Gastrocnemius medialis (tissue), 4 donors: ENCODE results near the gene CFAP92. TPM values are rescaled to one million over a fixed set of nuclear protein-coding genes. Genes with fewer than 3 reads are reported as not detected.

Experiments used
- ATAC-seq, 2 donors: fragments of 150-250 bp; one replicate each; pipeline ENCODE4 v1.9.1; 2016
- DNase-seq, 2 donors: peaks; one replicate each; pipeline ENCODE4 v3.0.0-alpha.2; 2019
- H3K27ac ChIP-seq, 4 donors: fragments of 200-600 bp; sonication (generic); 1 replicate in 1 of 4; 2 replicates in 3 of 4; pipeline ENCODE4 v1.5.1; 2016 to 2018; ENCODE audit warnings: mild to moderate bottlenecking in 2 of 4, moderate library complexity in 1 of 4
- H3K27me3 ChIP-seq, 3 donors: fragments of 200-600 bp; sonication (generic) in 2 of 3; 1 replicate in 1 of 3; 2 replicates in 2 of 3; pipeline versions ENCODE4 v1.5.1 to v1.6.0; 2016 to 2019; ENCODE audit warnings: mild to moderate bottlenecking in 1 of 3, moderate library complexity in 1 of 3
- H3K36me3 ChIP-seq, 2 donors: fragments of 200-600 bp; sonication (generic) in 1 of 2; one replicate each; pipeline ENCODE4 v1.5.1; 2017 to 2018
- H3K4me1 ChIP-seq, 2 donors: fragments of 200-600 bp; sonication (generic) in 1 of 2; one replicate each; pipeline ENCODE4 v1.5.1; 2016 to 2017; ENCODE audit warnings: mild to moderate bottlenecking in 2 of 2
- H3K4me3 ChIP-seq, 4 donors: fragments of 200-600 bp; sonication (generic) in 3 of 4; 1 replicate in 1 of 4; 2 replicates in 3 of 4; pipeline ENCODE4 v1.5.1; 2016 to 2019; ENCODE audit warnings: mild to moderate bottlenecking in 2 of 4
- H3K9me3 ChIP-seq, 3 donors: fragments of 200-600 bp; sonication (generic) in 2 of 3; 1 replicate in 1 of 3; 2 replicates in 2 of 3; pipeline ENCODE4 v1.5.1; 2016 to 2019
- CTCF ChIP-seq, 5 experiments: fragments of 450-650 bp in 3 of 5; fragments of 200-600 bp in 2 of 5; sonication (generic) in 2 of 5; IDR thresholded peaks in 4 of 5; conservative IDR thresholded peaks in 1 of 5; 1 replicate in 4 of 5; 2 replicates in 1 of 5; pipeline ENCODE4 v1.5.1; 2016 to 2019; ENCODE audit warnings: antibody characterized with exemption in 5 of 5, mild to moderate bottlenecking in 3 of 5, moderate library complexity in 3 of 5
- POLR2A ChIP-seq, 2 donors: fragments of 450-650 bp; IDR thresholded peaks; one replicate each; pipeline ENCODE4 v1.6.1; 2017; ENCODE audit warnings: antibody characterized with exemption in 2 of 2, mild to moderate bottlenecking in 2 of 2, moderate library complexity in 2 of 2
- in situ Hi-C, 4 donors: fragments of 200-750 bp; cut with MboI; loops; one replicate each; pipeline versions ENCODE4 v1.15.0 to v1.8.0; 2017; ENCODE audit warnings: low sequenced_read_pairs in 4 of 4
- intact Hi-C: fragments of 100-400 bp; cut with DNase I; formaldehyde crosslinking; loops from one replicate; pipeline ENCODE4 v1.15.1; 2023; ENCODE audit warnings: low total_unique reads
- total RNA-seq, 4 donors: library from RNA; depleted of rRNA; stranded (reverse); fragments of >200 nt; gene quantifications; one replicate each; pipeline versions ENCODE4 v1.1.0 to v1.2.3, GENCODE V29; 2016

CFAP92 gene
- total RNA-seq, 4 donors from 2014 or later = 0.07 to 0.34 (median 0.20) TPM; not detected in 1

GRCh38 chr3:128879125-128879969, 114.5 kb downstream of the CFAP92 start, which contains the start of gene ACAD9:
Gene ACAD9 (plus strand): TSS chr3:128879620. CDS start chr3:128879692, 72 bp downstream.
- DNase-seq (peak; percentile 95 to 98), ATAC-seq (peak; percentile 85 to 89)
- Histone ChIP-seq H3K36me3 (no peaks in the 10 kb centered on the region), H3K27ac (peak within 1 kb of the TSS; percentile 86 to 96 (median 92)), H3K4me3 (peak within 1 kb of the TSS; percentile 64 to 91 (median 78)), H3K9me3 (no peaks in the 10 kb centered on the region), H3K27me3 (no peaks in the 10 kb centered on the region), H3K4me1 (peaks cover 52 to 60% of the 10 kb centered on the region in 2 donors)
- intact Hi-C loops (loop anchor here (1.0 kb wide), 2 partner anchors 153 to 198 kb away; partner anchors contain the start of gene RAB7A), in situ Hi-C loops (loop anchor here in 1 of 4 donors (10.0 kb wide), 1 partner anchor 195 kb away; no protein-coding TSS in a partner anchor)
- peak in 2 of 5 experiments; percentile 47 for TF ChIP-seq CTCF (IDR thresholded peaks at IDR 0.05 in 4 of 5, conservative IDR thresholded peaks at IDR 0.05 in 1 of 5)
- TF ChIP-seq POLR2A (IDR thresholded peaks at IDR 0.05) = peak; percentile 95 to 96

GRCh38 chr3:128878556-128879124, 115.2 kb downstream of the CFAP92 start:
- TF ChIP-seq CTCF (IDR thresholded peaks at IDR 0.05 in 4 of 5, conservative IDR thresholded peaks at IDR 0.05 in 1 of 5) (no peak), POLR2A (IDR thresholded peaks at IDR 0.05) (no peak)
- H3K27me3 ChIP-seq = no peaks in the 10 kb centered on the region
- in situ Hi-C loops = loop anchor here in 1 of 4 donors (10.0 kb wide), 1 partner anchor 194 kb away; no protein-coding TSS in a partner anchor
- H3K9me3 ChIP-seq = no peaks in the 10 kb centered on the region
- peaks cover 59 to 65% of the 10 kb centered on the region in 2 donors for H3K4me1 ChIP-seq
- H3K27ac ChIP-seq = peak overlapping the region; percentile 86 to 96 (median 92)
- no peaks in the 10 kb centered on the region for H3K36me3 ChIP-seq
- peak overlapping the region; percentile 64 to 91 (median 77) for H3K4me3 ChIP-seq
- DNase-seq (no peak), ATAC-seq (peak; percentile 35 to 51)
- intact Hi-C loops = loop anchor here (1.0 kb wide), 2 partner anchors 152 to 197 kb away; partner anchors contain the start of gene RAB7A

- DNase-seq = no peak
- Histone ChIP-seq H3K4me3 (peak overlapping the region; percentile 64 to 91 (median 77)), H3K27ac (peak overlapping the region; percentile 86 to 96 (median 92)), H3K36me3 (no peaks in the 10 kb centered on the region), H3K27me3 (no peaks in the 10 kb centered on the region), H3K4me1 (peaks cover 61 to 62% of the 10 kb centered on the region in 2 donors), H3K9me3 (no peaks in the 10 kb centered on the region)
- intact Hi-C loops (no loop called here), in situ Hi-C loops (loop anchor here in 1 of 4 donors (10.0 kb wide), 1 partner anchor 193 kb away; no protein-coding TSS in a partner anchor)
- no peak for ATAC-seq
- TF ChIP-seq CTCF (IDR thresholded peaks at IDR 0.05 in 4 of 5, conservative IDR thresholded peaks at IDR 0.05 in 1 of 5) = no peak
- no peak for TF ChIP-seq POLR2A (IDR thresholded peaks at IDR 0.05)
These were observed 115.8 kb downstream of the CFAP92 start for GRCh38 chr3:128878011-128878457.

- H3K4me1 ChIP-seq = peaks cover 38% of the 10 kb centered on the region in 2 donors
- TF ChIP-seq POLR2A (IDR thresholded peaks at IDR 0.05) (no peak), CTCF (IDR thresholded peaks at IDR 0.05 in 4 of 5, conservative IDR thresholded peaks at IDR 0.05 in 1 of 5) (peak in 2 of 5 experiments; percentile 24 to 47)
- H3K27ac ChIP-seq = peak overlapping the region; percentile 70 to 96 (median 86)
- no peaks in the 10 kb centered on the region for H3K27me3 ChIP-seq
- no peaks in the 10 kb centered on the region for H3K36me3 ChIP-seq
- no peaks in the 10 kb centered on the region for H3K9me3 ChIP-seq
- no peak overlapping the region for H3K4me3 ChIP-seq
- no peak for ATAC-seq
- intact Hi-C loops (no loop called here), in situ Hi-C loops (loop anchor here in 1 of 4 donors (10.0 kb wide), 1 partner anchor 191 kb away; no protein-coding TSS in a partner anchor)
- DNase-seq = peak in 1 of 2 donors; percentile 38
These were observed 118.2 kb downstream of the CFAP92 start for GRCh38 chr3:128875556-128876120.
